Skeletal muscle cell (primary cell): Measurements from ENCODE around the gene PTPRA.
A peak's percentile ranks its signal among the peaks of the same experiment; 100 is the strongest.

Source experiments
- DNase-seq: peaks from one replicate; pipeline ENCODE4 v3.0.0-alpha.2; 2010; ENCODE audit warnings: low read depth
- H3K4me3 ChIP-seq: 2 replicates; pipeline ENCODE4 v1.5.1; 2011; ENCODE audit warnings: low read depth, mild to moderate bottlenecking, control low read depth, low read length, moderate library complexity

The PTPRA gene

DNA sequence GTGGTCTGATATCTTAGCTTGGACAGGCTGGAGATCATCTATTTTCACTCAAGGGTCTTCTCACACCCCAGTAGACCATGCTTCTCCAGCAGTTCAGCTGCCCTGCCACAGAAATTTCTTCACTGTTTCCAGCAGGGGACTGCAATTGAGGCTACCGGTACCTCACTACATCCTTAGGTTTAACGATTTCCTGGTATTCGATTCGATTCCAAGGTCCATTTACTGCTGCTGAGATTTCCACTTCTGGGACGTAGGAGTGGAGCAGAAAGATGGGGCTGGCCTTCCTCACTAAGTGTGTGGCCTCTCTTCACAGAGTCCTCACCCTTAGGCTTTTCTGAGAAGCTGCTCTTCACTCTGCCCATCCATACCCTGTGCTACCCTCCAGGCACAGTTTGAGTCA, 26.6 kb upstream of the PTPRA start:
- no peak for DNase-seq
- no peak overlapping the region for H3K4me3 ChIP-seq

GRCh38 chr20:2847802-2848201, 25.5 kb upstream of the PTPRA start:
- H3K4me3 ChIP-seq, result no peak overlapping the region
- DNase-seq, result no peak

DNA sequence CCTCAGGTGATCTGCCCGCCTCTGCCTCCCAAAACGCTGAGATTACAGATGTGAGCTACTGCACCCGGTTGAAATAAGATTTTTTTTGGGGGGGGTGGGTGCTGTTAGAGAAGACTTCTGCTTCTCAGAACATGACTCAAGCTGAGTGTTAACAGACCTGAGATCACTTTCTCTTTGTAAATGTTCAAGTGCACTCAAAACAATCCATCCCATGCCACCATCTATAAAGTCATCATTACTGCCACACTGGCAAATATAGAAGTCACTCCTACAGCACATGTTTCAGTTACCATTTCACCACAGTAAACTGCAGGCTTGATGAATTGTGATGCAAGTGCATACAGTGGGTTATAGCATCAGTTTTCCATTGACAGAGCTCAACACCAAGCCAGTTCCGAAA, 23.8 kb upstream of the PTPRA start:
- H3K4me3 ChIP-seq, result no peak overlapping the region

GRCh38 chr20:2851086-2851485, 22.2 kb upstream of the PTPRA start:
- H3K4me3 ChIP-seq, result no peak overlapping the region
- DNase-seq, result no peak

More for the DNA sequence above, 23.8 kb upstream of the PTPRA start:
- no peak for DNase-seq

- no peak overlapping the region for H3K4me3 ChIP-seq
- no peak for DNase-seq
Measured at GRCh38 chr20:2858591-2858990, 14.7 kb upstream of the PTPRA start.

DNA sequence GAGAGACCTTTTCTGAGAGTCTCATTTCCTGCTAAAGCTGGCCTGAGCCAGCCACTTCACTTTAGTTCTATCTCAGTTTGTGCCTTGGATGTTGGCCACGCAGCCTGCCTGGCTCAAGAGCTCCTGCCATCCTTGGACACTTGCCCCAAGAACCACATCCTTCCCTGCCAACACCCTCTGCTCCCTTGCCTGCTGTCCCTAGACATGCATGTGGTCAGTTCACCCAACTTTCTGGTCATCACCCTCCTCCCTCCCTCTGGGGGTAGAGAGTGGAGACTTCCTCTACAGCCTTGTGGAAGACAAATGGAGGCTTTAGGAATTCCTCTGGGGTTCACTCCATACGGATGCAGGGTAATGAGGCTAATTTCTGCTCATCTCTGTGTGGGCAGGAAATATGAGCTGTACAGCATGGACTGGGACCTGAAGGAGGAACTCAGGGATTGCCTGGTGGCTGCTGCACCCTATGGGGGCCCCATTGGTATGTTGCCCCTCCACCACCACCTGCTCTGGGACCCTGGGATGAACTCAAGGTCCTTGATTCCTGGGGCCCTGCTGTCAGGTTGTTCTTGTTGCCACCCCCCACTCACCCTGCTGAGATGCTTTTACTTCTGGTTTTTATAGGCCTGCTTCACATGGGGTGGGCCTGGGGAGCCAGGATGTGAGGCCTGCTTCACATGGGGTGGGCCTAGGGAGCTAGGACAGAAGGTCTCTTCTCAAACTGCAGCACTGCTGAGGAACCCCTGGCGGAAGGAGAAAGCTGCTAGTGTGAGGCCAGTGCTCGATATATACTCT, 13.8 kb upstream of the PTPRA start:
- H3K4me3 ChIP-seq, result no peak overlapping the region

DNA sequence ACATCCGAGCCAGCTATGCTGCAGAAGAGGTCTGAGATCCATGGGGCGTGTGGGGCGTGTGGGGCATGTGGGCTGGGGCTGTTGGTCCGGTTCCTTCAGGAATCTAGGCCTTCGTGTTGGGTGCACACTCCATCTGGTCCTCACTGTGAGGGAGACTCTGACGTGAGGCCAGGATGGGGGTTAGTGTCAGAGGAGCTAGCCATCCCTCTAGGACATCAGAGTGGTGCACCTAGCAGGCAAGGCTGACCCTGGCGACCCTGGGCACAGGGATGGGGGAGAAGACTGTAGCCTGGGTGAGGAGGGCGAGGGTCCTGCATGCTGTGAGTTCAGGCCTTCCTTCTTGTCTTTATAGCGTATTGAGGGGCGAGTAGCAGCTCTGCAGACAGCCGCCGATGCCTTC, 8.7 kb upstream of the PTPRA start:
- no peak for DNase-seq
- no peak overlapping the region for H3K4me3 ChIP-seq

More for the DNA sequence above, 13.8 kb upstream of the PTPRA start:
- no peak for DNase-seq

GRCh38 chr20:2865101-2865500, 8.2 kb upstream of the PTPRA start:
- H3K4me3 ChIP-seq, result no peak overlapping the region
- DNase-seq, result no peak

- DNase-seq, result no peak
- H3K4me3 ChIP-seq, result no peak overlapping the region
Measured at GRCh38 chr20:2865630-2866029, 7.7 kb upstream of the PTPRA start.

DNA sequence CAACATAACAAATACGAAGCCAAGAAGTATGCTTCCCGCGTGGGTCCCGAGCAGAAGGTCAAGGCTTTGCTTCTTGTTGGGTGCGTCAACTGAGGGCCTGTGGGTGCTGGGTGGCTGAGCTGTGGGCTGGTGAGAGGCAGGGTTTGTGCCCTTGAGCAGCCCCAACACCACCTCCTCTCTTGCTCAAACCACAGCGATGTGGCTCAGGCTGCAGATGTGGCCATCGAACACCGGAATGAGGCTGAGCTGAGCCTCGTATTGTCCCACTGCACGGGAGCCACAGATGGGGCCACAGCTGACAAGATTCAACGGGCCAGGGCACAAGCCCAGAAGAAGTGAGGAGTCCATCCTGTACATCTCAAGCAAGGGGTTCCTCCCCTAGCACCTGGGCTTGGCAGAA, 7.0 kb upstream of the PTPRA start:
- no peak overlapping the region for H3K4me3 ChIP-seq
- no peak for DNase-seq

DNA sequence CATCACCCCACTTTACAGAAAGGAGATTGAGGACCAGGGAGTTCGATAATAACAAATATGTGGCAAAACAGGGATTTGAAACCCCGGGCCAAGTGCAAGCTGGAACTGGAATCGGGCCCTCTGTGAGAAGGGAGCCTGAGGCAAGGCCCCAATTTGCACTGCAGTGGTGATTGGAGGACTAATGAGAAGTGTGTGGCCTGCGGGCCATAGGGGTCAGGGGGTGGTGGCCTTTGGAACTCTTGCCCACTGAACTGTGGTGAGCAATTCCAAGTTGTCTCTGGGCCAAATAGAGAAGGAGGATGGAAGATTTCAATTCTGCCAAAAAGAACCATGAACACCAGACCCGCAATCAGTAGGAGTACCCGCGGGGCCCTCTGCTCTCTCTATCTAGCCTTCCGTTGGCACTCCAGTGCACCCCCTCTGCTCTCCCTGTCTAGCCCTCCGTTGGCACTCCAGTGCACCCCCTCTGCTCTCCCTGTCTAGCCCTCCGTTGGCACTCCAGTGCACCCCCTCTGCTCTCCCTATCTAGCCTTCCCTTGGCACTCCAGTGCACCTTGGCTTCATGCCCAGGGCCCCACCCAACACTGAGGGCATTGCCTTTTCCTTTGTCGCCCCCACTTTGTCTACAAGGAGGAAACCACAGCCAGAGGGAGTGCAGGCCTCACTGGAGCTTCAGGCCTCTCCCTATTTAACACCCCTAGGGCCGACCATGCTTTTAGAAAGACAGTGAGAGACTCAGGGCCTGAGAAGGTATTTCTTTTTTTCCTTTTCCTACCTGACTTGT, 6.0 kb upstream of the PTPRA start:
- H3K4me3 ChIP-seq, result no peak overlapping the region
- DNase-seq, result no peak

DNA sequence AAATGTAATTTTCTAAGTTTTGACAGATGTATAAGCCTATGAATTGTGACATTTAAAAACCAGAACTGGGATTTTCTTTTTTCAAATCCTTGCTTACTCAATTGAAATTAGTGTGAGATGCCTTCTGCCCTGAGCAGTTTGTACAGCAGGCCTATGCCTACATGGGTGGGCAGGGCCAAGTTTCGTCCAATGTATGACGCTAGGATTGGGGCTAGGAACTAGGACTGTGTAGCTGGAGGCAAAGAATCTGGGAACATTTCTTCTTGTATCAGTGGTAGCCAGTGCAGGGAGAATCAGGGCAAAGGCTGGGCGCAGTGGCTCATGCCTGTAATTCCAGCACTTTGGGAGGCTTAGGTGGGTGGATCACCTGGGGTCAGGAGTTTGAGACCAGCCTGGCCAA, 3.9 kb upstream of the PTPRA start:
- DNase-seq, result no peak
- no peak overlapping the region for H3K4me3 ChIP-seq

- no peak overlapping the region for H3K4me3 ChIP-seq
- no peak for DNase-seq
Measured at GRCh38 chr20:2871111-2871465, 2.2 kb upstream of the PTPRA start.

- DNase-seq, result no peak
- peak overlapping the region; percentile 77 for H3K4me3 ChIP-seq
Measured at GRCh38 chr20:2871661-2872458, 1.4 kb upstream of the PTPRA start.

DNA sequence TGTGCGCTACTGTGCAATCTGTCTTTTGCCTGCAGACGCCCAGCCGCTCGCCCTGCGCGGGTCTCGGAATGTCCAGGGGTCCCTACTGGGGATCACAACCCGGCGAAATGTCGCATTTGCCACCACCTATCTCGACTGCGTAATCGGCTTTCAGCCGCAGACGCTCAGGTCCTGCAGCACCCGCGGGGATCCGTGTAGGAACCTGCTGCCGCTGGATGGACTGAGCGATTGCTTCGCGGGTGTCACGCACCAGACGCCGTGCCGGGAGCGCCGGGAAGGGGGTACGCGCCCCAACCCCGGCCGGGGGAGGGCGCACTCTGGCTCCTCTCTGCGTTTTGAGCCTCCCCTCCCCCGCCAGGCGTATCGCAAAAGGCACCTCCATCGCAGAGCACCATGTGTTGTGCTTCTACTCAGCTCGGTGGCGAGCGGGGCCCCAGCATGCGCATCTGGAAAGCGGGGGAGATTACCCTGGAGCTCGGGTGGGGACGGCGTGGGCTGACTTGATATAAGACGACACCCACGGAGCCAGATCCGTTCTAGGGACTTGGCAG, 747 bp upstream of the PTPRA start:
- H3K4me3 ChIP-seq, result peak overlapping the region; percentile 77
- DNase-seq, result no peak

GRCh38 chr20:2873747-2874041, 413 bp downstream of the PTPRA start:
- no peak for DNase-seq

GRCh38 chr20:2874456-2874855, 1.2 kb downstream of the PTPRA start:
- peak overlapping the region; percentile 77 for H3K4me3 ChIP-seq
- DNase-seq, result no peak

More at GRCh38 chr20:2873747-2874041, 413 bp downstream of the PTPRA start:
- H3K4me3 ChIP-seq, result peak overlapping the region; percentile 77

GRCh38 chr20:2875690-2876203, 2.5 kb downstream of the PTPRA start:
- no peak overlapping the region for H3K4me3 ChIP-seq
- DNase-seq, result no peak

DNA sequence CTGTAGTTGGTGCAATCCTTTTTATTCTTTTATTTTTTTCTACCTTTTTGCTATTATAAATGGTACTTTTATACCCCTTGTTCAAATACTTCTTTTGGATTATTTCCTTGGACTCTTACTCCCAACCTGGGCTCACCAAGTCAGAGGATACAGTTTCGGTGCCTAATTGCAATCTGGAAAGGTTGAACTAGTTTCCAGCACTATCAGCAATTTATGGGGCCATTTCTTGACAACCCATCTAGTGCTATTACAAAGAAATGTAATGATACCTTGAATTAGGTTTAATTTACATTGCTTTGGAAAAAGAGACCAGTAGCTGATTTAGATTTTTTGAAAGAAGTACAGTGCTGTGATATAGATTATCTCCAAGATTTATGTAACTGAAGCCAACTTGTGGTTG, 5.2 kb downstream of the PTPRA start:
- no peak for DNase-seq
- H3K4me3 ChIP-seq, result no peak overlapping the region

- peak; percentile 64 for DNase-seq
- no peak overlapping the region for H3K4me3 ChIP-seq
Measured at GRCh38 chr20:2879146-2879545, 5.9 kb downstream of the PTPRA start.
